B cell (primary cell): ENCODE results near the gene TMEM220. TPM values are rescaled to one million over a fixed set of nuclear protein-coding genes. Genes with fewer than 3 reads are reported as not detected.

ENCODE experiments used
- ATAC-seq: fragments of 200-7000 bp; cut with Tn5 transposase; one replicate; pipeline ENCODE4 v1.10.0; 2021; ENCODE audit warnings: low read depth, mild to moderate bottlenecking, moderate number of reproducible peaks, moderate library complexity
- CTCF ChIA-PET: fragments of 350-600 bp; sonication (Branson Sonifier 250); formaldehyde crosslinking; loops from one replicate; lab custom pipeline; 2021; ENCODE audit warnings: antibody characterized with exemption, inconsistent platforms; lab: Charles Lee
- POLR2A ChIA-PET: fragments of 350-600 bp; sonication (Branson Sonifier 250); formaldehyde crosslinking; loops from one replicate; lab custom pipeline; 2021; ENCODE audit warnings: antibody characterized with exemption; lab: Charles Lee
- DNase-seq: peaks from one replicate; pipeline ENCODE4 v3.0.0; 2013
- H2AFZ ChIP-seq: 2 replicates; pipeline ENCODE4 v1.6.1; 2012; ENCODE audit warnings: mild to moderate bottlenecking, low read depth, low read length; ENCODE audit not compliant: insufficient read depth, poor library complexity, severe bottlenecking
- H3K27ac ChIP-seq, 2 donors: 1 replicate in 1 of 2; 2 replicates in 1 of 2; pipeline ENCODE4 v1.5.1; 2012 to 2013; ENCODE audit warnings: low read length in 2 of 2, mild to moderate bottlenecking in 2 of 2, moderate library complexity in 1 of 2
- H3K27me3 ChIP-seq, 4 experiments: fragments of 200-600 bp in 1 of 4; sonication (generic) in 1 of 4; replicated peaks in 1 of 4; 1 replicate in 2 of 4; 2 replicates in 2 of 4; pipeline versions ENCODE4 v1.6.1 to v1.7.0; 2013 to 2016; ENCODE audit warnings: low read length in 3 of 4, mild to moderate bottlenecking in 2 of 4, mixed read lengths in 1 of 4, moderate library complexity in 1 of 4; ENCODE audit not compliant: insufficient read depth in 4 of 4, control insufficient read depth in 3 of 4; ENCODE audit errors: control extremely low read depth in 1 of 4
- H3K36me3 ChIP-seq, 2 experiments: replicated peaks in 1 of 2; 1 replicate in 1 of 2; 2 replicates in 1 of 2; pipeline versions ENCODE4 v1.6.1 to v1.7.1; 2013; ENCODE audit warnings: low read length in 1 of 2; ENCODE audit not compliant: insufficient read depth in 2 of 2, control insufficient read depth in 1 of 2; ENCODE audit errors: control extremely low read depth in 1 of 2, extremely low read depth in 1 of 2
- H3K4me1 ChIP-seq, 2 donors: fragments of 200-600 bp in 1 of 2; sonication (generic) in 1 of 2; 1 replicate in 1 of 2; 2 replicates in 1 of 2; pipeline versions ENCODE4 v1.5.1 to v1.6.1; 2013 to 2017; ENCODE audit warnings: low read length in 2 of 2; ENCODE audit not compliant: control insufficient read depth in 2 of 2, insufficient read depth in 2 of 2
- H3K4me2 ChIP-seq: replicated peaks from 2 replicates; pipeline ENCODE3; 2012; ENCODE audit warnings: mild to moderate bottlenecking, low read depth, low read length; ENCODE audit not compliant: poor library complexity, severe bottlenecking
- H3K4me3 ChIP-seq, 5 experiments: fragments of 200-600 bp in 1 of 5; sonication (generic) in 1 of 5; 1 replicate in 3 of 5; 2 replicates in 2 of 5; pipeline versions ENCODE4 v1.5.1 to v1.7.0; 2011 to 2016; ENCODE audit warnings: low read length in 4 of 5, mild to moderate bottlenecking in 4 of 5, low read depth in 2 of 5, control low read depth in 1 of 5, moderate library complexity in 1 of 5; ENCODE audit not compliant: insufficient read depth in 1 of 5; ENCODE audit errors: control extremely low read depth in 1 of 5, extremely low read depth in 1 of 5
- H3K79me2 ChIP-seq: fragments of 200-600 bp; sonication (generic); one replicate; pipeline ENCODE4 v1.6.0; 2016; ENCODE audit warnings: low read length; ENCODE audit not compliant: control insufficient read depth, insufficient read depth
- H3K9ac ChIP-seq: fragments of 200-600 bp; sonication (generic); 2 replicates; pipeline ENCODE4 v1.6.1; 2017; ENCODE audit warnings: mild to moderate bottlenecking, low read length, moderate library complexity
- H3K9me3 ChIP-seq, 3 donors: one replicate each; pipeline versions ENCODE4 v1.6.1 to v1.7.1; 2013; ENCODE audit warnings: low read length in 2 of 3; ENCODE audit not compliant: control insufficient read depth in 2 of 3, insufficient read depth in 1 of 3; ENCODE audit errors: control extremely low read depth in 1 of 3
- H4K20me1 ChIP-seq: 2 replicates; pipeline ENCODE4 v1.6.0; 2012; ENCODE audit warnings: mild to moderate bottlenecking, low read length; ENCODE audit not compliant: insufficient read depth, control insufficient read depth, poor library complexity, severe bottlenecking
- H3K27ac Mint-ChIP-seq: one replicate; pipeline ENCODE4 v1.8.0; 2021; ENCODE audit warnings: mixed read lengths
- H3K27me3 Mint-ChIP-seq: one replicate; pipeline ENCODE4 v1.8.0; 2021; ENCODE audit warnings: mixed read lengths
- H3K4me1 Mint-ChIP-seq: one replicate; pipeline ENCODE4 v1.8.0; 2021; ENCODE audit warnings: mixed read lengths
- H3K4me3 Mint-ChIP-seq: one replicate; pipeline ENCODE4 v1.8.0; 2021; ENCODE audit warnings: mixed read lengths
- H3K9me3 Mint-ChIP-seq: one replicate; pipeline ENCODE4 v1.8.0; 2022; ENCODE audit warnings: mixed read lengths; ENCODE audit not compliant: insufficient read depth
- CTCF ChIP-seq: fragments of 200-600 bp; IDR thresholded peaks from one replicate; pipeline ENCODE4 v1.8.0; 2022; ENCODE audit warnings: antibody characterized with exemption, mild to moderate bottlenecking
- EZH2 ChIP-seq: IDR thresholded peaks from 2 replicates; pipeline ENCODE4 v1.6.1; 2012; ENCODE audit warnings: borderline replicate concordance, low read depth, mild to moderate bottlenecking, moderate library complexity, low read length; ENCODE audit not compliant: insufficient read depth, poor library complexity, severe bottlenecking
- WGBS: methylation state at CpG from one replicate; pipeline ENCODE4 v1.1.5; 2013; ENCODE audit warnings: missing lambda C conversion rate; ENCODE audit not compliant: insufficient coverage; 5-methylcytosine and 5-hydroxymethylcytosine counted together
- intact Hi-C: fragments of 100-400 bp; cut with micrococcal nuclease; formaldehyde crosslinking; loops from one replicate; pipeline ENCODE4 v1.10.0; 2022
- polyA plus RNA-seq: library from polyadenylated mRNA; depleted of rRNA; stranded (reverse); fragments of >200 nt; gene quantifications from 2 replicates; pipeline ENCODE4 v1.2.3, GENCODE V29; 2012
- total RNA-seq, 2 donors: library from RNA; stranded (reverse); fragments of 120-200 nt in 1 of 2; gene quantifications; 1 replicate in 1 of 2; 2 replicates in 1 of 2; pipeline versions ENCODE4 v1.2.3 to v1.2.4, GENCODE V29; 2013 to 2022

The TMEM220 gene
- total and polyA plus RNA-seq, 2 donors (not counting 1 experiment from before 2014, with no cell fraction given): 2.9 to 7.4 TPM

- no peaks in the 10 kb centered on the region for H3K36me3 ChIP-seq
- H3K4me2 ChIP-seq: no peak overlapping the region
- no peaks in the 10 kb centered on the region for H4K20me1 ChIP-seq
- Mint-ChIP-seq H3K9me3 (no peaks in the 10 kb centered on the region), H3K27me3 (no peaks in the 10 kb centered on the region), H3K4me3 (no peak overlapping the region), H3K4me1 (no peaks in the 10 kb centered on the region), H3K27ac (no peak overlapping the region)
- TF ChIP-seq CTCF (no peak), EZH2 (no peak)
- DNase-seq (no peak), ATAC-seq (no peak)
- H3K4me1 ChIP-seq: no peaks in the 10 kb centered on the region
- no peaks in the 10 kb centered on the region for H3K9me3 ChIP-seq
- H3K9ac ChIP-seq: no peak overlapping the region
- no peak overlapping the region for H3K27ac ChIP-seq
- H3K27me3 ChIP-seq: no peaks in the 10 kb centered on the region
- POLR2A ChIA-PET: no interaction called here
- no peaks in the 10 kb centered on the region for H3K79me2 ChIP-seq
- intact Hi-C loops: no loop called here
- H2AFZ ChIP-seq: no peak overlapping the region
- WGBS: 100% methylated on average over 2 of the region's 2 CpGs
- no peak overlapping the region for H3K4me3 ChIP-seq
- CTCF ChIA-PET: no interaction called here
Measured at GRCh38 chr17:10754109-10754508, 24.3 kb upstream of the TMEM220 start.

- Histone ChIP-seq H3K9me3 (no peaks in the 10 kb centered on the region), H3K9ac (no peak overlapping the region), H3K79me2 (no peaks in the 10 kb centered on the region), H3K4me3 (no peak overlapping the region), H3K4me2 (no peak overlapping the region), H3K36me3 (no peaks in the 10 kb centered on the region), H3K4me1 (no peaks in the 10 kb centered on the region), H4K20me1 (no peaks in the 10 kb centered on the region), H3K27ac (no peak overlapping the region), H3K27me3 (no peaks in the 10 kb centered on the region), H2AFZ (no peak overlapping the region)
- ATAC-seq (no peak), DNase-seq (no peak)
- Mint-ChIP-seq H3K27me3 (no peaks in the 10 kb centered on the region), H3K9me3 (no peaks in the 10 kb centered on the region), H3K4me3 (no peak overlapping the region), H3K27ac (no peak overlapping the region), H3K4me1 (no peaks in the 10 kb centered on the region)
- ChIA-PET POLR2A (no interaction called here), CTCF (interaction anchor here (1.0 kb wide), 1 partner anchor 17 kb away, joined by 3 read pairs; no protein-coding TSS in a partner anchor)
- intact Hi-C loops: no loop called here
- 93% methylated on average over 4 of the region's 10 CpGs for WGBS
- no peak for TF ChIP-seq EZH2
- TF ChIP-seq CTCF: no peak
Measured at GRCh38 chr17:10752696-10753095, 22.9 kb upstream of the TMEM220 start.
